ENCODE results near the gene AMER2. TPM values are rescaled to one million over a fixed set of nuclear protein-coding genes. Genes with fewer than 3 reads are reported as not detected.

Gene AMER2
- total and polyA plus RNA-seq, 7 donors: 0.09 to 2.4 (median 1.1) TPM; not detected in 2

DNA sequence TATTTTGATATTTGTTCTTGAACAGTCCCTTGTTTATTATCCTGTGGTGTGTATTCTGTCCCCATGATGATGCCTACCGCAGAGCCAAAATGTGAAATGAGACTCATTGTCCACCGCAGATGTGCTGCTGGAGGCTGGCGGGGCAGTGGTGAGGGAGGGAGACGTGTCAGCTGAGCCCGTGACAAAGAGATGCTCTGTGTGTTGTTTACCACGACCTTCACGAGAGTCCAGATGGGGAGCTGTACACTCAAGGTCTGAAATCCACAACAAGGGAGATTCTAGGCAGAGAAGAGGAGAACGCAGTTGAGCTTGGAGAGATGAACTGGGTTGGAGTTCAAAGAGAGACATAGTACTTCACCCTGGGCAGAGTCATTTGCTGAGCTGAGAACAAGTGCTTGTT, 20.8 kb upstream of the AMER2 start:
- H3K27me3 ChIP-seq: peaks cover 0 to 9% (median 0%) of the 10 kb centered on the region in 3 donors
- TF ChIP-seq, protein P1, sequence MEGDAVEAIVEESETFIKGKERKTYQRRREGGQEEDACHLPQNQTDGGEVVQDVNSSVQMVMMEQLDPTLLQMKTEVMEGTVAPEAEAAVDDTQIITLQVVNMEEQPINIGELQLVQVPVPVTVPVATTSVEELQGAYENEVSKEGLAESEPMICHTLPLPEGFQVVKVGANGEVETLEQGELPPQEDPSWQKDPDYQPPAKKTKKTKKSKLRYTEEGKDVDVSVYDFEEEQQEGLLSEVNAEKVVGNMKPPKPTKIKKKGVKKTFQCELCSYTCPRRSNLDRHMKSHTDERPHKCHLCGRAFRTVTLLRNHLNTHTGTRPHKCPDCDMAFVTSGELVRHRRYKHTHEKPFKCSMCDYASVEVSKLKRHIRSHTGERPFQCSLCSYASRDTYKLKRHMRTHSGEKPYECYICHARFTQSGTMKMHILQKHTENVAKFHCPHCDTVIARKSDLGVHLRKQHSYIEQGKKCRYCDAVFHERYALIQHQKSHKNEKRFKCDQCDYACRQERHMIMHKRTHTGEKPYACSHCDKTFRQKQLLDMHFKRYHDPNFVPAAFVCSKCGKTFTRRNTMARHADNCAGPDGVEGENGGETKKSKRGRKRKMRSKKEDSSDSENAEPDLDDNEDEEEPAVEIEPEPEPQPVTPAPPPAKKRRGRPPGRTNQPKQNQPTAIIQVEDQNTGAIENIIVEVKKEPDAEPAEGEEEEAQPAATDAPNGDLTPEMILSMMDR (IDR thresholded peaks at IDR 0.05): no peak
- TF ChIP-seq POLR2AphosphoS5 (IDR thresholded peaks at IDR 0.05): no peak
- TF ChIP-seq EP300 (IDR thresholded peaks at IDR 0.05): no peak
- no peak for TF ChIP-seq POLR2A (IDR thresholded peaks at IDR 0.05)
- intact Hi-C loops (cut with DNase I): no loop called here
- H3K9me3 ChIP-seq: no peaks in the 10 kb centered on the region
- DNase-seq: no peak
- H3K36me3 ChIP-seq: no peaks in the 10 kb centered on the region
- WGBS, 2 donors: 68 to 78% methylated on average over 8 of the region's 8 CpGs
- no peak overlapping the region for H3K4me3 ChIP-seq
- no peaks in the 10 kb centered on the region for H3K4me1 ChIP-seq
- no peak overlapping the region for H3K27ac ChIP-seq

DNA sequence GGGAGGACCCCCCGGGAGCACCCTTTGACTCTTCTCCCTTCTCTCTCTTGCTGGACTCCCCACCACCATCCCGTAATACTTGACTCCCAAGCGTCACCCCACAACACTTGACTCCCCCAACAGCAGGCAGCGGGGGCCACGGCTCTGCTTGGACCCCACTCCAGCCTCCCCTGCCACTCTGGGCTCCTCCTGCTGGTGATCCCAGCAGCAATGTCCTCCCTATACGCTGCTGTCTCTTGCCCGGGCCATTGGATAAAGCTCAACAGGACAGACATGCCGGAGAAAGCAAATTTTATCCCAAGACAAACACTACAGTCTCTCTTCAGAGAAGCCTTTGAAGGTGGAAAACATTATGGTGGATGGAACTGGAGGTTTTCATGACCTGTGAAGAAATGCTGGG, 20.4 kb upstream of the AMER2 start:
- Histone ChIP-seq H3K4me1 (no peaks in the 10 kb centered on the region), H3K4me3 (no peak overlapping the region), H3K27me3 (peaks cover 0 to 9% (median 0%) of the 10 kb centered on the region in 3 donors), H3K9me3 (no peaks in the 10 kb centered on the region), H3K27ac (no peak overlapping the region), H3K36me3 (no peaks in the 10 kb centered on the region)
- 84 to 90% methylated on average over 8 of the region's 8 CpGs for WGBS, 2 donors
- no peak for DNase-seq
- intact Hi-C loops (cut with DNase I): no loop called here
- TF ChIP-seq POLR2A (IDR thresholded peaks at IDR 0.05) (no peak), POLR2AphosphoS5 (IDR thresholded peaks at IDR 0.05) (no peak), EP300 (IDR thresholded peaks at IDR 0.05) (no peak)
- TF ChIP-seq, protein P1 (IDR thresholded peaks at IDR 0.05): no peak

DNA sequence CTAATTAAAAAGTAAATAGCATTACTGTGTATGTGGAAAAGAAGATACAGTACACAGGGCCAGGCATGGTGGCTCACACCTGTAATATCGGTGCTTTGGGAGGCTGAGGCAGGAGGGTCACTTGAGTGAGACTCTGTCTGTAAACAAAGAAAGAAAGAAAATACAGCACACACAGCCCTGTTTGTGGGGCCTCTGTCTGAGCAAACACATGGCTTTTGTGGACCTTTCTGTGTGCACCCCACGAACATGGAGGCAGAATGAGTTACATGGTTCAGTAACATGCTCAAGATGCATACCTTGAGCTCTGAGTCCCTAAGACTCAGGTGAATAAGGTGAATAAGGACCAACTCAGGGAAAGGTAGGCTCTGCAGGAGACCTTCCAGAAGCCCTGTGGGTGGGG, 20.0 kb upstream of the AMER2 start:
- H3K27ac ChIP-seq: no peak overlapping the region
- H3K36me3 ChIP-seq: no peaks in the 10 kb centered on the region
- DNase-seq: no peak
- intact Hi-C loops (cut with DNase I): no loop called here
- peaks cover 0 to 9% (median 0%) of the 10 kb centered on the region in 3 donors for H3K27me3 ChIP-seq
- no peaks in the 10 kb centered on the region for H3K4me1 ChIP-seq
- TF ChIP-seq POLR2A (IDR thresholded peaks at IDR 0.05): no peak
- TF ChIP-seq, protein P1 (IDR thresholded peaks at IDR 0.05): no peak
- WGBS, 2 donors: 72 to 89% methylated on average over 2 of the region's 2 CpGs
- H3K9me3 ChIP-seq: no peaks in the 10 kb centered on the region
- no peak overlapping the region for H3K4me3 ChIP-seq

DNA sequence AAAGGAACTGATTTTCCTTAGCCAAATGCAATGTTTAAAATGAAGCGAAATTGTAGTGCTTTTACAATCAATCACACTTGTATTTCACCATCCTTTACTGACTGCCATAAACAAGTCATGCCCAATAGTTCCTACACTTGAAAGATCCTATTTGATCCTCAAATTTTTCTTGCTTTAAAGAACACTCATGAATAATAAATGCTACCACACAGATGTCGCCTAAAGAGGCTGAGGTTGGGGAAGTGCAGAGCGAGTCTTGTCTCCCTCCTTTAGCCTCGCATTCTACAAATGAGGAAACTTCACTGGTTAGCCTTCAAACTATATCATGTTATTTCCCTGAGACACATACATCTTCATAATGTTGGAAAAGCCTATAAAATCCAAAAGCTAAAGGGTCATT, 18.7 kb upstream of the AMER2 start:
- no peak for DNase-seq
- H3K4me1 ChIP-seq: no peaks in the 10 kb centered on the region
- no peaks in the 10 kb centered on the region for H3K9me3 ChIP-seq
- no peak overlapping the region for H3K27ac ChIP-seq
- H3K36me3 ChIP-seq: no peaks in the 10 kb centered on the region
- H3K4me3 ChIP-seq: no peak overlapping the region
- TF ChIP-seq POLR2A (IDR thresholded peaks at IDR 0.05): no peak
- intact Hi-C loops (cut with DNase I): no loop called here
- H3K27me3 ChIP-seq: peaks cover 0 to 9% (median 0%) of the 10 kb centered on the region in 3 donors
- 61 to 76% methylated on average over 4 of the region's 4 CpGs for WGBS, 2 donors

DNA sequence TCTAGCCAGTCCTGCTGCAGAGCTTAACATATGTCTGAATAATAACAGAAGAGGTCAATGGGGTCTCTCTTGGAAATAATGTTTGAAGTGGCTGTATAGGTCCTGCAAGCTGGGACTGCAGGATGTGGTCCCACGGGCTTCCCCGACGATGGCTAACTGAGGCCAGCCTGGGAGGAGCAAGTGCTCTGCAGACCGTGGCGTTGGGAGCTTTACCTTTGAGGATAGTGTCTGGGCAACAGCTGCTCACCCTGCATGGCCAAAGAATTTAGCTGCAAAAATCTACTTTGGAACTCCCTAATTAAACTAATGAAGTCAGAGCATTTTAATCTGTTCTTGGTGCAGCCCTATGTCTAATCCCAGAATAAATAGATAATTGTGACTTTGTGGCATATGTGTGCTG, 18.2 kb upstream of the AMER2 start:
- no peaks in the 10 kb centered on the region for H3K4me1 ChIP-seq
- intact Hi-C loops (cut with DNase I): no loop called here
- no peaks in the 10 kb centered on the region for H3K9me3 ChIP-seq
- no peak for DNase-seq
- H3K27me3 ChIP-seq: peaks cover 0 to 9% (median 0%) of the 10 kb centered on the region in 3 donors
- no peak overlapping the region for H3K4me3 ChIP-seq
- no peak overlapping the region for H3K27ac ChIP-seq
- no peaks in the 10 kb centered on the region for H3K36me3 ChIP-seq
- 66 to 71% methylated on average over 5 of the region's 5 CpGs for WGBS, 2 donors
- TF ChIP-seq EP300 (IDR thresholded peaks at IDR 0.05) (no peak), POLR2A (IDR thresholded peaks at IDR 0.05) (no peak), POLR2AphosphoS5 (IDR thresholded peaks at IDR 0.05) (no peak)
- TF ChIP-seq, protein P1 (IDR thresholded peaks at IDR 0.05): no peak

All from sigmoid colon (tissue), 7 donors.